H1 (cell line): ENCODE measurements around the gene GBX1. TPM values are rescaled to one million over a fixed set of nuclear protein-coding genes. Genes with fewer than 3 reads are reported as not detected.

Experiments
- CTCF ChIA-PET: fragments of 300-600 bp; sonication (Branson Sonifier 250); formaldehyde crosslinking; loops from one replicate; lab custom pipeline; 2021; ENCODE audit not compliant: partially characterized antibody; lab: Charles Lee
- POLR2A ChIA-PET: fragments of 300-600 bp; sonication (Branson Sonifier 250); formaldehyde crosslinking; loops from one replicate; lab custom pipeline; 2021; ENCODE audit warnings: inconsistent platforms; ENCODE audit not compliant: partially characterized antibody; lab: Charles Lee
- DNase-seq, 2 experiments: peaks; one replicate each; pipeline versions ENCODE4 v3.0.0 to v3.0.0-alpha.2; 2010 to 2022; ENCODE audit warnings: low spot score in 2 of 2, low read depth in 1 of 2, mixed read lengths in 1 of 2
- FAIRE-seq: peaks from 2 replicates; lab custom pipeline; 2011; peaks lifted over from hg19 to GRCh38; lab: Jason Lieb, UNC
- H2AFZ ChIP-seq: 2 replicates; pipeline ENCODE4 v1.8.1; 2012; ENCODE audit warnings: low read length, inconsistent platforms
- H2AK5ac ChIP-seq: 2 replicates; pipeline ENCODE4 v1.6.1; 2013; ENCODE audit warnings: low read depth, low read length
- H2BK120ac ChIP-seq: replicated peaks from 2 replicates; pipeline ENCODE3; 2013; ENCODE audit warnings: low read depth, low read length, inconsistent platforms
- H2BK12ac ChIP-seq: 2 replicates; pipeline ENCODE4 v1.6.1; 2013; ENCODE audit warnings: low read depth, low read length
- H2BK15ac ChIP-seq: 2 replicates; pipeline ENCODE4 v1.6.1; 2013; ENCODE audit warnings: low read length
- H2BK20ac ChIP-seq: 2 replicates; pipeline ENCODE4 v1.6.1; 2013; ENCODE audit warnings: low read length
- H2BK5ac ChIP-seq: 2 replicates; pipeline ENCODE4 v1.6.1; 2013; ENCODE audit warnings: low read depth, low read length
- H3K14ac ChIP-seq: 2 replicates; pipeline ENCODE4 v1.6.1; 2013; ENCODE audit warnings: inconsistent platforms; ENCODE audit not compliant: insufficient read length
- H3K18ac ChIP-seq: 2 replicates; pipeline ENCODE4 v1.6.1; 2013; ENCODE audit warnings: low read length; ENCODE audit errors: extremely low read depth
- H3K23ac ChIP-seq: 2 replicates; pipeline ENCODE4 v1.6.1; 2013; ENCODE audit warnings: inconsistent platforms; ENCODE audit not compliant: insufficient read length
- H3K23me2 ChIP-seq: 2 replicates; pipeline ENCODE4 v1.6.1; 2013; ENCODE audit warnings: low read depth, low read length
- H3K27ac ChIP-seq: 2 replicates; pipeline ENCODE4 v1.6.1; 2011; ENCODE audit warnings: low read depth, low read length, inconsistent platforms
- H3K27me3 ChIP-seq, 4 experiments: replicated peaks in 1 of 4; 1 replicate in 1 of 4; 2 replicates in 3 of 4; pipeline versions ENCODE4 v1.6.1 to v1.8.1; 2011 to 2013; ENCODE audit warnings: low read length in 3 of 4, mild to moderate bottlenecking in 3 of 4, inconsistent platforms in 2 of 4, mixed read lengths in 2 of 4, moderate library complexity in 1 of 4; ENCODE audit not compliant: control insufficient read depth in 3 of 4, insufficient read depth in 3 of 4; ENCODE audit errors: extremely low read depth in 1 of 4
- H3K36me3 ChIP-seq, 4 experiments: 2 replicates each; pipeline versions ENCODE4 v1.6.1 to v1.8.1; 2011 to 2013; ENCODE audit warnings: mild to moderate bottlenecking in 4 of 4, low read length in 3 of 4, moderate library complexity in 2 of 4, control low read depth in 1 of 4, inconsistent platforms in 1 of 4; ENCODE audit not compliant: insufficient read depth in 4 of 4, control insufficient read depth in 2 of 4
- H3K4ac ChIP-seq: replicated peaks from 2 replicates; pipeline ENCODE3; 2013; ENCODE audit warnings: low read length, low read depth, mixed read lengths, inconsistent platforms; ENCODE audit not compliant: insufficient read length
- H3K4me1 ChIP-seq, 4 experiments: replicated peaks in 1 of 4; 1 replicate in 1 of 4; 2 replicates in 3 of 4; pipeline versions ENCODE4 v1.6.1 to v1.8.1; 2011 to 2013; ENCODE audit warnings: low read length in 3 of 4, inconsistent platforms in 2 of 4, mixed read lengths in 1 of 4; ENCODE audit not compliant: insufficient read depth in 4 of 4, control insufficient read depth in 3 of 4
- H3K4me2 ChIP-seq, 2 experiments: 2 replicates each; pipeline versions ENCODE4 v1.6.1 to v1.8.1; 2011 to 2013; ENCODE audit warnings: low read depth in 2 of 2, low read length in 2 of 2, control low read depth in 1 of 2, inconsistent platforms in 1 of 2, mild to moderate bottlenecking in 1 of 2; ENCODE audit not compliant: insufficient read depth in 1 of 2
- H3K4me3 ChIP-seq, 4 experiments: fragments of 200-600, 300-600 bp in 1 of 4; sonication (generic), shearing (Covaris generic), sonication (Bioruptor Twin) in 1 of 4; 2 replicates each; pipeline versions ENCODE4 v1.5.1 to v1.8.1; 2011 to 2016; ENCODE audit warnings: low read length in 4 of 4, low read depth in 3 of 4, control low read depth in 2 of 4, inconsistent platforms in 2 of 4, mild to moderate bottlenecking in 2 of 4, mixed read lengths in 1 of 4, moderate library complexity in 1 of 4; ENCODE audit not compliant: insufficient read depth in 2 of 4; ENCODE audit errors: extremely low read depth in 1 of 4
- H3K56ac ChIP-seq: replicated peaks from 2 replicates; pipeline ENCODE3; 2013; ENCODE audit warnings: low read depth, mild to moderate bottlenecking, mixed read lengths, low read length, inconsistent platforms; ENCODE audit not compliant: insufficient read length
- H3K79me1 ChIP-seq: 2 replicates; pipeline ENCODE4 v1.6.1; 2013; ENCODE audit warnings: low read depth, low read length, control low read depth
- H3K79me2 ChIP-seq, 2 experiments: 2 replicates each; pipeline versions ENCODE4 v1.6.1 to v1.8.1; 2012 to 2013; ENCODE audit warnings: low read length in 2 of 2, mild to moderate bottlenecking in 2 of 2, inconsistent platforms in 1 of 2; ENCODE audit not compliant: insufficient read depth in 2 of 2, control insufficient read depth in 1 of 2
- H3K9ac ChIP-seq, 4 experiments: replicated peaks in 1 of 4; 1 replicate in 1 of 4; 2 replicates in 3 of 4; pipeline versions ENCODE4 v1.6.1 to v1.8.1; 2011 to 2013; ENCODE audit warnings: low read depth in 3 of 4, low read length in 3 of 4, control low read depth in 2 of 4, mild to moderate bottlenecking in 2 of 4, moderate library complexity in 2 of 4, inconsistent platforms in 1 of 4; ENCODE audit errors: extremely low read depth in 1 of 4
- H3K9me3 ChIP-seq, 2 experiments: 2 replicates each; pipeline versions ENCODE4 v1.6.1 to v1.8.1; 2012 to 2013; ENCODE audit warnings: mild to moderate bottlenecking in 2 of 2, moderate library complexity in 2 of 2, control low read depth in 1 of 2, inconsistent platforms in 1 of 2, low read depth in 1 of 2, low read length in 1 of 2, mixed read lengths in 1 of 2; ENCODE audit not compliant: insufficient read depth in 2 of 2
- H4K20me1 ChIP-seq, 2 experiments: replicated peaks in 1 of 2; 2 replicates each; pipeline versions ENCODE3 to v1.8.1; 2011 to 2013; ENCODE audit warnings: inconsistent platforms in 2 of 2, low read length in 2 of 2, mild to moderate bottlenecking in 1 of 2; ENCODE audit not compliant: insufficient read depth in 2 of 2, control insufficient read depth in 1 of 2
- H4K5ac ChIP-seq: 2 replicates; pipeline ENCODE4 v1.6.1; 2013; ENCODE audit warnings: low read length, low read depth, mixed read lengths, inconsistent platforms; ENCODE audit not compliant: insufficient read length
- H4K8ac ChIP-seq: 2 replicates; pipeline ENCODE4 v1.8.0; 2013; ENCODE audit warnings: mild to moderate bottlenecking, moderate library complexity, low read length, inconsistent platforms; ENCODE audit not compliant: insufficient read depth; ENCODE audit errors: extremely low read depth
- H4K91ac ChIP-seq: replicated peaks from 2 replicates; pipeline ENCODE3; 2013; ENCODE audit warnings: low read length, mixed read lengths, inconsistent platforms; ENCODE audit not compliant: insufficient read length
- ASH2L ChIP-seq: fragments of 200-600, 300-600 bp; sonication (generic); IDR thresholded peaks from one replicate; pipeline ENCODE4 v1.7.1; 2017; ENCODE audit warnings: low read length
- BRCA1 ChIP-seq: IDR thresholded peaks from 2 replicates; pipeline ENCODE4 v1.6.1; 2012; ENCODE audit warnings: low read depth, low read length, improper control_type of control experiment
- CTBP2 ChIP-seq: IDR thresholded peaks from 2 replicates; pipeline ENCODE4 v1.7.0; 2011; ENCODE audit warnings: borderline replicate concordance, mild to moderate bottlenecking, moderate library complexity, mixed read lengths, low read length; ENCODE audit not compliant: insufficient read depth, insufficient read length
- EZH2 ChIP-seq: fragments of 200-600 bp; sonication (generic); IDR thresholded peaks from 2 replicates; pipeline ENCODE4 v1.7.1; 2012; ENCODE audit warnings: low read depth, mild to moderate bottlenecking, moderate library complexity, low read length, inconsistent platforms; ENCODE audit not compliant: severe bottlenecking
- GABPA ChIP-seq: IDR thresholded peaks from 2 replicates; pipeline ENCODE4 v1.6.1; 2011; ENCODE audit warnings: mild to moderate bottlenecking, low read length, moderate library complexity, borderline replicate concordance; ENCODE audit not compliant: insufficient read depth
- KDM4A ChIP-seq: IDR thresholded peaks from one replicate; pipeline ENCODE4 v1.7.1; 2012; ENCODE audit warnings: low read depth, mild to moderate bottlenecking, moderate library complexity, low read length, inconsistent platforms; ENCODE audit not compliant: severe bottlenecking
- MAFK ChIP-seq: IDR thresholded peaks from 2 replicates; pipeline ENCODE4 v1.6.1; 2012; ENCODE audit warnings: low read depth, mild to moderate bottlenecking, improper control_type of control experiment, low read length
- RFX5 ChIP-seq: IDR thresholded peaks from 2 replicates; pipeline ENCODE4 v1.6.1; 2011; ENCODE audit warnings: low read depth, low read length, improper control_type of control experiment, borderline replicate concordance
- SP1 ChIP-seq: IDR thresholded peaks from 2 replicates; pipeline ENCODE4 v1.6.1; 2011; ENCODE audit warnings: low read depth, low read length
- WGBS, 2 experiments: shearing (Covaris generic) in 1 of 2; methylation state at CpG; one replicate each; pipeline versions ENCODE4 v1.1.6 to v1.1.7; 2013 to 2015; ENCODE audit warnings: low lambda C conversion rate in 2 of 2, mixed read lengths in 2 of 2, inconsistent platforms in 1 of 2, low coverage in 1 of 2, missing lambda C conversion rate in 1 of 2; ENCODE audit not compliant: insufficient replicate concordance in 2 of 2, insufficient coverage in 1 of 2, insufficient read length in 1 of 2; ENCODE audit errors: extremely low coverage in 1 of 2, missing lambda C conversion rate in 1 of 2; 5-methylcytosine and 5-hydroxymethylcytosine counted together
- polyA plus RNA-seq, 7 experiments: library from polyadenylated mRNA; depleted of rRNA in 3 of 7; stranded (reverse) in 5 of 7; unstranded in 2 of 7; fragments of >200 nt in 5 of 7; fragments of 200-250 nt in 2 of 7; gene quantifications; 1 replicate in 5 of 7; 2 replicates in 1 of 7; 4 replicates in 1 of 7; pipeline versions ENCODE4 v1.2.1 to v1.2.3, GENCODE V29; 2011 to 2013; ENCODE audit warnings: missing spikeins in 2 of 7, mixed read lengths in 2 of 7
- total RNA-seq: library from RNA; stranded (reverse); fragmentation: NEBNext Ultra II Directional; extraction: Animal tissue kit (Norgen Biotek cat#: 25700); gene quantifications from 2 replicates; pipeline ENCODE4 v1.2.1, GENCODE V29; 2021

GBX1 gene
- total and polyA plus RNA-seq, 2 of the 8 experiments (the other 6 are each of a cell fraction or from before 2014, with no cell fraction given), result not detected

GRCh38 chr7:151187409-151188251, 20.1 kb upstream of the GBX1 start:
- Histone ChIP-seq H3K23me2 (no peaks in the 10 kb centered on the region), H4K8ac (no peak overlapping the region; the same call in 1 of the 2 replicates), H3K27ac (no peak overlapping the region), H4K5ac (no peak overlapping the region), H3K14ac (no peak overlapping the region), H3K79me2 (no peaks in the 10 kb centered on the region), H3K4me3 (no peak overlapping the region), H2BK5ac (no peak overlapping the region), H3K9me3 (no peaks in the 10 kb centered on the region), H3K23ac (no peak overlapping the region), H3K4ac (no peak overlapping the region), H3K4me2 (no peak overlapping the region), H2AFZ (no peak overlapping the region), H3K9ac (no peak overlapping the region), H2BK12ac (no peak overlapping the region), H2BK120ac (no peak overlapping the region), H3K27me3 (no peaks in the 10 kb centered on the region), H3K56ac (no peak overlapping the region), H2BK15ac (0 out of 2 replicates have a peak overlapping the region, but pooled peaks have one; percentile 46), H3K18ac (no peak overlapping the region), H4K91ac (no peak overlapping the region), H4K20me1 (no peaks in the 10 kb centered on the region), H2AK5ac (no peak overlapping the region), H3K4me1 (no peaks in the 10 kb centered on the region), H3K79me1 (no peaks in the 10 kb centered on the region), H3K36me3 (no peaks in the 10 kb centered on the region), H2BK20ac (no peak overlapping the region)
- DNase-seq (no peak), FAIRE-seq (no peak)
- CTCF ChIA-PET, result interaction anchor here (0.6 to 1.4 kb wide), 4 partner anchors 9 to 605 kb away, joined by 3 read pairs; no protein-coding TSS in a partner anchor
- POLR2A ChIA-PET, result interaction anchor here (0.5 to 1.1 kb wide), 3 partner anchors 12 to 34 kb away, joined by 3 to 4 read pairs (median 3); no protein-coding TSS in a partner anchor
- TF ChIP-seq RFX5 (no peak), BRCA1 (no peak), EZH2 (no peak), KDM4A (no peak), SP1 (no peak), ASH2L (no peak), MAFK (no peak), CTBP2 (no peak), GABPA (no peak)
- 83% methylated on average over 16 of the region's 22 CpGs; no CpG with 5 or more reads in 1 of the 2 experiments for WGBS, 2 experiments
